ENCODE results near the gene RNU6-8. TPM values are rescaled to one million over a fixed set of nuclear protein-coding genes. Genes with fewer than 3 reads are reported as not detected.

RNU6-8 gene
- total RNA-seq (2022; extraction: Qiagen RNA extraction; ENCODE audit: low read depth), result not detected in 5 replicates

DNA sequence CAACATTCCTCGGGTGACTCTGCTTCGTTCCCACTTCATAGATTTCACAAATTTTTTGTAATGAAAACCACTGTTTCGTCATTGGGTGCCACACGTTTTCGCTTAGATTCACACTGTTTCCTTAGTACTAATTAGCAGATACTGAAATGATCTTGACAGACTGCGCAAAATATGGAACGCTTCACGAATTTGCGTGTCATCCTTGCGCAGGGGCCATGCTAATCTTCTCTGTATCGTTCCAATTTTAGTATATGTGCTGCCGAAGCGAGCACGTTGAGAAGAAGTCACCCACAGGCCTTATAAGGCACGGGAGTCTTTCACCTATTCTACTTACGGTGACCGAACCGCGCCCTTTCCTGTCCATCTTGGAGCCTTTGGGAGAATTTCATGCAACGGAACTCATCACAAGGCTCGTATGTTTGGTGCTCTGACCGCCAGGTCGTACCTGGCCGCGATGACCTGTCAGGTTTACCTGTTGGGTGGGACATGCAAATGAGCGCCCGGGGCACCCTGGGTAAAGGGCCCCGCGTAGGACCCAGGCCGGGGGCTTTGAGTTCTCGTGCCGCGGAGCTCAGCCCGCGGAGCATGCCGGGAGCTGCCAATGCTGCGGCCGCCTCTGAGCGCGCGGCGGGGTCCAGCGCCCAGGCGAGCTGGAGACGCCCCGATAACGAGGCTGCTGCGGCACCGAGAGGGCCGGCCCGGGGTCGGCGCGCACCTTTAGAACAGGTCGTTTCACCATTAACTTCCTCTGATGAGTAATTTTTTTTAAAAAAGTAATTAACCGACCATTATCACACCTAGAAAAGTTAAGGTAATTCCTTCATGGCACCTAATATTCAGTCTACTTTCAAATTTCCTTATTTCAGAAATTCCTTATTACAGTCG is at the start of gene RNU6-8:
Gene RNU6-8, minus strand, starts transcription at position 272 of the 885 bp plus-strand sequence.

GRCh38 chr14:32201816-32202490 is 1.1 kb downstream of the RNU6-8 start, which contains the start of gene RNU6-7:
Gene RNU6-7 (plus strand): TSS chr14:32202045.

Other genes with a start within 250 kb of the RNU6-8 start
- gene ARHGAP5, start 126.0 kb downstream of the RNU6-8 start, total RNA-seq (2022; extraction: Qiagen RNA extraction; ENCODE audit: low read depth), result 35.3 to 52.8 TPM (median 48.4 TPM) in 5 replicates
- not detected in 5 replicates for gene RNU6-7, start 1.2 kb downstream of the RNU6-8 start, total RNA-seq (2022; extraction: Qiagen RNA extraction; ENCODE audit: low read depth)
- 0.24 to 0.84 TPM (median 0.45 TPM) in 5 replicates for gene AKAP6, start 126.0 kb upstream of the RNU6-8 start, total RNA-seq (2022; extraction: Qiagen RNA extraction; ENCODE audit: low read depth)

All from A549 treated with GW870086 at 1 μM for 4 hours (cell line).